GM19467 (cell line): ENCODE measurements around the gene EXD3.
"Not testable (repeated sequence)": the region's sequence is repeated elsewhere in the genome, so short reads cannot be mapped to it uniquely, and the experiment has no call there.

Experiments
- ATAC-seq: cut with Tn5 transposase; IDR thresholded peaks from one replicate; pipeline ENCODE4 v1.9.1; 2021; ENCODE audit warnings: mild to moderate bottlenecking, moderate library complexity; ENCODE audit not compliant: unreplicated experiment

The EXD3 gene

DNA sequence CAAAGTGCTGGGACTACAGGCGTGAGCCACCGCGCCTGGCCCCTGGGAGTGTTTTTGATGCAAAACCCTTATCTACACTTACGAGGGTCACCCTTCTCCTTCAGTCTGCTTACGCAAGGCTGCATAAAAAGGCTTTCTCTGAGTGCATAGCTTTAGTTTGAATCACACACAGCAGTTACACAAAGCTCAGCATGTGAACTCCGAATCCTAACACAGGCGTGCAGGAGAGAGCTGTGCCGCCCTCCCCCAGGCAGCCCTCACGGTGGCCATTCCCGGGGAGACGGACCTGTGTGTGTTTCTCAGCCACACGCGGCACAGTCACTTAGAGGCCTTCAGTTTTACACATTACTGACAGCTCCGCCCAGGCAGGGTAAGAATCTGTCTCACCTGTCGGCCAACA lies 26.7 kb downstream of the EXD3 start:
- ATAC-seq: no peak

DNA sequence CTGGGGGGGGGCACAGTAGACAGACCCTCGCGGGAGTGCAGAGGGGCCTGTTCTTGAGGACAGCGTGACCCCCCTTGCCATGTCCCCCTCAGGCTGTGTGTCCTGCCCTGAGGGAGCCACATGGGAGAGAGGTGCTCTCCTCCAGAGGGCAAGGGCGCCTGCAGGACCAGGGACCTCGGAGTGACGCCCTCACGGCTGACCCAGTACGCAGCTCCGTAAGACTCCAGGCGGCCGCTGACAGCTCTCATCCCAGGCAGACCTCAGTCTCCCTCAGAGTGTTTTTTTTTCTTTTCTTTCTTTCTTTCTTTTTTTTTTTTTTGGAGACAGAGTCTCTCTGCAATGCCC lies 27.3 kb downstream of the EXD3 start:
- no peak for ATAC-seq

DNA sequence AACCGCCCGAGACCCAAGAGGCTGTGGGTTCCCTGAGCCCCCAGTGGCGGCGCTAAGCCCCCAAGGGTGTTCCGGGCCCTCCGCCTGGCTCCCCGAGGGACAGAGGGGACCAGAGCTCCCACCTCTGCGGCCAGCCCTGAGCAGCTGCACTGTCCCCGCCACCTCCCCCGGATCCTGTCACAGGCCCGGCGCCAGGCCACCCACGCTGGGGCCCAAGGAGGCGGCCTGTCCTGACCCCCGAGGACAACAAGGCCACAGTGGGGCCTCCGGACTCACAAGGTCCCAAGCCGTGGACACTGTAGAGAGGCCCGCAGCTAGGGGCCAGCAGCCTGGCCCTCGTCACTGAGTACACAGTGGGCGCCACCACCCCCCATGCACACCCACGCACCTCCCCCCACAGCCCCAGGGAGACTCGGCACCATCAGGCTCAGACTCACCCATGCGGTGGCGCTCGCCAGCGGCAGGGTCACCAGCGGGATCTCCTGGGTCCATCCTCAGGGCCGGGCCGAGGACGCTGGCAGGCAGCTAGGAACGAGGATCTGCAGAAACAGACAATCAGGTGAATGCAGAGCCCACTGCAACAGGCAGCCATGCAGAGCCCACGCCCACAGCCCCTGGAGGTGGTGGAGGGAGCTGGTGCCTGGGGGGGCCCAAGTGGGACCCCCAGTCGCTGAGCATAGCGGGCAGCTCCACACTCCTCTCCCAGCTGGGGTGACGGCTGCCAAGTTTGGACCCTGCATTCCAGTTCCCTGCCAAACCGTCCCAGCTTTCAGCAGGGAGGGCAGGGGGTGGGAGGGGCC lies 27.9 kb downstream of the EXD3 start:
- no peak for ATAC-seq

GRCh38 chr9:137393176-137394150 lies 29.5 kb downstream of the EXD3 start:
- no peak for ATAC-seq

GRCh38 chr9:137392232-137393007 lies 30.5 kb downstream of the EXD3 start:
- no peak for ATAC-seq

- ATAC-seq: no peak
These were observed 31.6 kb downstream of the EXD3 start for GRCh38 chr9:137391411-137391754.

- ATAC-seq: no peak
These were observed 32.2 kb downstream of the EXD3 start for GRCh38 chr9:137390553-137391410.

DNA sequence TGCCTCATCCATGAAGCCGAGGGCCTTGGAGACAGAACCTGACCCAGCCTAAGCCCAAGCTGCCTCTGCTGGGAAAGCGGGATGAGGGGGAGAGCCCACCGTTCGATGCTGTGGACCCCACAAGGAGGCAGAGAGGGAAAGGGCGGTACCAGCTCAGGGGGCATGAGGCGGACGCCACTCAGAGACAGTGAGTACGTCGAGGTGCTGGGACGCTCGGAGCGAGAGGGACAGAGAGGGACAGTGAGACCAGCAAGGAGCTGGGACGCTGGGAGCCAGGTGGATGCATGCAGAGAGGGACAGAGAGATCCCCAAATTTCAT lies 33.6 kb downstream of the EXD3 start:
- no peak for ATAC-seq

GRCh38 chr9:137388589-137389427 lies 34.2 kb downstream of the EXD3 start:
- no peak for ATAC-seq

DNA sequence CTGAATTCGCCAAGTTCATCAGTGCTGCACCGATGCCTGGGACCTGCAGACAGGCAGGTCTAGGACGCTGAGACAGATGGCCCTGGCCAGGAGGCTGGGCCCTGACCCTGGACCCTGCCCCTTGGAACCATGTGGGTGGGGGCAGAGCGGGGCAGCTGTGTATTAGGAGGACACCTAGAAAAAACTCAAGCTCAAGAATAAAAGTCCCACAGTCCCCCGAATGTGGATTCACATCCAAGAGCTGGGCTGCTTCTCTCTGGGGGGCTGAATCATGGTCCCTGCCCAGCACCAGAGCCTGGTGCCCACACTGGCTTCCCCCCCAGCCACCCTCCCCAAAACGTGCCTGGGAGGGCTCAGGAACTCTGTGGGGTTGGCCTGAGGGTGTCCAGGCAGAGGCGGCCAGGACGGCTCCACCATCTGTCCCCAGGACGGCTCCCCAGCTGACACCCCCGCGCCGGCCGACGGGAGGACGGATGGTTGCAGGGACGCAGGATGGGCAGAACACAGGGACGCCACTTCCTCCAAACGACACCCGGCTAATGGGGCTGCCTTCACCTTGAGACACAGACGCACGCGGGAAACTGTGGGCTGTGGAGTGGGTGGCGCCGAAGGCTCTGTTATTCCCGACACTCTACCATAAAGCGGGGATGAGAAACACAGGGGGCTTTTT lies 34.9 kb downstream of the EXD3 start:
- ATAC-seq: no peak

GRCh38 chr9:137387114-137387890 lies 35.7 kb downstream of the EXD3 start:
- ATAC-seq: no peak

GRCh38 chr9:137386507-137387113 lies 36.4 kb downstream of the EXD3 start:
- ATAC-seq: not testable (repeated sequence)

DNA sequence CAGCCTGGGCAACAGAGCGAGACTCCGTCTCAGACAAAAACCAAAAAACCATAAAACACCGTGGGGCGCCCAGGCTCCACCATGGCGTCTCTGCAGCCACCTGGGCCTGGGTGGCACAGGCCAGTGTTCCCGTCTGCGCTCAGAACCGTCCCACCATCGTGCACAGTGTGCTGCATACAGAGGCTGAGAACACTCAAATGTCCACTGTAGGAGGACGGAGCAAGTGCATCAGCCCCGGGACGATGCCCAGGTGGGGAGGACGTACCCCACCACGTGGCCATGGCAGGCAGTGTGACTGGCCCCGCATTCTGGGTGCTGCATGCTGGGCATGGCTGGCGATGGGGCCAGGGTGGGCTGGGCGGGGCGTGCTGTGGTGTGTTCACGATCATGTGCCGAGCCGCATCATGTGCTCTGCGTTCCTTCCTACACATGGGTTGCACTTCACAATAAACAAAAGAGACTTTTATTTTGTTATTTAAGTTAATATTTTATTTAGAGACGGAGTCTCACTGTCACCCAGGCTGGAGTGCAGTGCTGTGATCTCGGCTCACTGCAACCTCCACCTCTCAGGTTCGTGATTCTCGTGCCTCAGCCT lies 37.8 kb downstream of the EXD3 start:
- ATAC-seq: no peak

DNA sequence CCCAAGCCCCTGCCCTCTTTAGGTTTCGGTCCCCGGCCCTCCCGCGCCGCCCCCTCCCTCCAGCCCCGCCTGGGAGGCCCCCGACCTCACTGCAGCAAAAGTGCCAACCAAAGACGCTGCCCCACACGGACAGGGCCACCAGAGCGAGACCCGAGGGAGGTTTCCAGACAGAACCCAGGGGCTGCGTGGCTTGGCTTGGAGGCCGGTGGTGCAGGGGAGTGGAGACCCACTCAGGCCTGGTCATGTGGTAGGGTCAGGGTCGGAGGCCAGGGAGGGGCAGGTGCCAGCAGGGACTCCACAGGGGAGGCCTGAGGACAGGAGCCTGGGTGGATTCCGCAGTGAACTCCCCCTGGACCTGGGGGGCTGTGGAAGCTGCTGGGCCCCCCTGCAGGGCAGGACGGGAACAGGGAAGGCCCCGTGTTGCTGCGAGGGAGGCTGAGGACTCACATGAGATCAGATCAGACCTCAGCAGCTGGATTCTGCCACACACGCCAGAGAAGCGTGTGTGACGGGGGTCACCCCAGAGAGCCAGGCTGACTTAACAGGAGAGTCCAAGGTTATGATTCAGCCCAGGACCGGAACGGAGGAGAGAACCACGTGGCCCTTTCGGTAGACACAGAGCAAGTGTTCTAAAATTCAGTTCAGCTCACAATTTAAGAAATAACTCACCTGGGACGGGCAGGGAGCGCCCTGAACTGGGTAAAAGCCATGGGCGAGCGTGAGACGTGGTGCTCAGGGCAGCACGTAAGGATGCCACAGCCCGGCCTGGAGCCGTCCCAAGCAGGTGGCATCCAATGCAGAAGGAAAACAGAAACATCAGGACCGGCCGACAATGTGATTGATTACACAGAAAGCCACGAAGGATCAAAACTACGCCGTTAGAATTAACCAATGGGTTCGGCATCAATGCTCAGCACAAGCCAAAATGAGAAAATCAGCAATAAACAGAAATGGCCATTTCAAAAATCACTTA lies 38.9 kb downstream of the EXD3 start:
- no peak for ATAC-seq

GRCh38 chr9:137383081-137383783 lies 39.7 kb downstream of the EXD3 start:
- no peak for ATAC-seq
